GM18867 (cell line): Measurements from ENCODE around the gene ZNF726.
"Not testable (repeated sequence)": the region's sequence is repeated elsewhere in the genome, so short reads cannot be mapped to it uniquely, and the experiment has no call there.

Experiments used
- ATAC-seq: cut with Tn5 transposase; IDR thresholded peaks from one replicate; pipeline ENCODE4 v1.9.1; 2021; ENCODE audit warnings: mild to moderate bottlenecking, moderate library complexity; ENCODE audit not compliant: unreplicated experiment

ZNF726 gene

DNA sequence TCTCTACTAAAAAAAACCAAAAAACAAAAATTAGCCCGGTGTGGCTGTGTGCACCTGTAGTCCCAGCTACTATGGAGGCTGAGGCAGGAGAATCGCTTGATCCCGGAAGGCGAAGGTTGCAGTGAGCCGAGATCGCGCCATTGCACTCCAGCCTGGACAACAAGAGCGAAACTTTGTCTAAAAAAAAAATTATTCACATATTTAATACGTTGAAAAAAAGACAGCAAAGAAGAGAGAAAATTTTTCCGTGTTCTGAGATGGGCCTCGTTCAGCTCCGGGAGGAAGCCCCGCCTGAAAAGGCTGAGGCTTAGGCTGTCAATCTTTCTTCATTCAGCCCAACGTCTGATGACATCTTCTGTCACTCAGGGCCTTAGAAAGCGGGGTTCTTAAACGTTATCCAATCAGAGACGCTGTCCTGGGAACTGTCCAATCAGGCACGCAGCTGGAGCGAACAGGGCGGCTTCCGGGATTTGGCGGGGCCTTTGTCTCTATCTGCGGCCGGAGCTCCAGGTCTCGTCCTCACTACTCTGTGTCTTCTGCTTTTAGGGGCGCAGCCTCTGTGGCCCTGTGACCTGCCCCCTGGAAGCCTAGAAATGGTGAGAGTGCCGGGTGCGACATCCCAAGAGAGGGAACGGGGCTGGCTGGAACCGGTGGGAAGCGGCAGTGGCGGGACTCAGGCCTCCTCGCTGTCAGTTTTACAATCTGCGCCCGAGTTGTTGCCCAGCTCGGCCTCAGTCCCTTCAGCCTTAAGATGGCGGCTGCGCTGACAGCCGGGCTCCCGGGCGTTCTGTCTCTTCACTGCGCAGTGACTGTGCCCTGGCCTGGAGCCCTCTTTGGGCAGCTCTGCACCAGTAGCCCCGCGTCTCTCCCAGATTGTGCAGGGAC, at the start of gene ZNF726:
TSS of gene ZNF726 (plus strand) at position 485 of the 885 bp plus-strand sequence. CDS start at position 594, 109 bp downstream.
- peak; percentile 97 for ATAC-seq

DNA sequence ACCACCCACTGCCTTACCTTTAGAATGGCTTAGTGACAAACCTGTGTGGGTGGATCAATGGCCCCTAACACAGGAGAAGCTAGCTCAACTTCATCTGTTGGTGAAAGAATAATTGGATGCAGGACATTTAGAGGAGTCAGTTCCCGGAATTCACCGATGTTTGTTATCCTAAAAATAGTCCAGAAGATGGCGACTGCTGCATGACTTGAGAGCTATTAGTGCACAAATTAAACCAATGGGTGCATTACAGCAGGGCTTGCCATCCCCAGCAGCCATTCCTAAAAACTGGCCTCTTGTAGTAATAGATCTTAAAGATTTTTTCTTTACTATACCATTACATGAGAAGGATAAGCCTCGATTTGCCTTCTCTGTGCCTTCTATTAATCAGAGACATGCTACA, 46.8 kb upstream of the ZNF726 start:
- no peak for ATAC-seq

DNA sequence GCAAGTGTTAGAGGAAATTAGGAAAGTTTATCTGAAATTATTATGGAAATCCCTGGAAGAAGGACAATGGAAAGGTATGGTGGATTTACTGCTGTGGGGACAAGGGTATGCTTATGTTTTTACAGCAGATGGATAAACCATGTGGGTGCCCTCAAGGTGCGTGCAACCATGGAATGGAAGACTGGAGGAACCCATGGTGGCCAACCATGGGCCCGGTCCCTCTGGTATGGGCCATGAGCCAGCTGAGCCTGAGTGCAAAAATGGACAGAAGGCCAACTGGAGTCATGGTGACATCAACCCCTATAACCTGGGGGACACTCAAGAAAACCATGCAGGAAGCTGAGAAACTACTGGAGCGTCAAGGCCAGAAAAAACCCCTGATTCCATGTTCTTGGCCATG, 46.1 kb upstream of the ZNF726 start:
- ATAC-seq: no peak

DNA sequence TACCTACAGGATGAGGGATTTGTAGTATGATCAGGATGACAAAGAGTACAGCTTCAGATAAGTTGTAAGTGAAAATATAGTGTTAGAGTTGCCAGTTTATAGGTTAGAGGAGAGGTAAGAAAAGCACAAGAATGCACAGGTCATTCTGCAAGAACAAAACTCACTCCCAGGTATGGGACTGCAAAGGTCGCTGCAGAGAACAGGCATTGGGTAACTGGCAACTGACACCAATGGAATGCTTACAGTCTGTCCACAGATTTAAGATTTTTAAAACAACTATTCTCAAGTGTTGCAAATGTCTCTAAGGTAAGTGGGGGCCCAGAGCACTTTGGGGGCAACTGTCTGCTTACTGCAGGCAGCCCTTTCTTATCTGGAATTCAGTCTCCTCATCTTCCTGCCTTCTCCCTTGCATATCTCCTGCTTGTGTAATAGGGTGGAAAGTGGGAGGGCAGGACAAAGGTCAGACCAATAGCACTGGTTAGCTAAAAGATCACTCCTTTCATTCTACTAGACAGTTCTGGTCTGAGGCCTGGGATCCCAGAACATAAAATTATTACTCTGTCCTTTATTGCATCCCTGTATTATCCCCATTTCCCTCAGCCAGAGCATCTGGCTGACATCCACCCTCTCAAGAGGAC, 42.3 kb upstream of the ZNF726 start:
- ATAC-seq: no peak

DNA sequence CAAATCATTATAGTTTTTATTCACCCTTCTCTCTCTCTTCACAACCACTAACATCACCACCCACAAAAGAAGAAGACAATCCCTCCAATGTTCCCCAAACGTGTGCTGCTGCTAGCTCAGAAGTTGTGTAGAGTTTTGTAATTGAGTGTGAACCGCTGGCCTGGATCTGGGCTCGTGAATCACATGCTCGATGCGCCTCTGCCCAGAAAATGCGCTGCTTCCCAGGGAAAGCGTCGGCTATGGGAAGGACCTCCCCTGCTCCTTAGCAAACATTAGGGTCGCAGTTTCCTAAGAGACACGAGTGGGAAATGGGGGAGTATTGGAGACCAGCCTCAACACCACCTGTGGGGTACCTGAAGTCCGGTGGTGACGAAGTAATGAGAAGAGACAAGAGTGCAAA, 38.4 kb upstream of the ZNF726 start:
- no peak for ATAC-seq

DNA sequence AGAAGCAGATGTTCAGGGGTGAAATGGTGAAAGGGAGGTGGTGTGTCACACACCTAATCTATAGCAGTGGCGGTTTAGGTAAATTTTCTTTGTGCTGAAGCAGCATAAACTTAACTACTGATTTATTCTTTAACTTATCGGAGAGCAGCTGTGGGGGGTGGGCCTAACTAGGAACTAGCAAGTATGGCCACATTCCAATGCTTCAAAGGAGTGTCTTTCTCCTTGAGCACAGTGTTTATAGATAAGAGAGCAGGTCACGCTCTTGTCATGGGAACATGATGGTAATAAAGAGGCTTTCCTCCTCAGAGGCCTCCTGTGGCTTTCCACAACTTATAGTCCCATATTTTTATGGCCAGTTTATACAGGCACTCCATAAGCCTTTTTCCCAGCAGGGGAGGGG, 37.9 kb upstream of the ZNF726 start:
- ATAC-seq: not testable (repeated sequence)

DNA sequence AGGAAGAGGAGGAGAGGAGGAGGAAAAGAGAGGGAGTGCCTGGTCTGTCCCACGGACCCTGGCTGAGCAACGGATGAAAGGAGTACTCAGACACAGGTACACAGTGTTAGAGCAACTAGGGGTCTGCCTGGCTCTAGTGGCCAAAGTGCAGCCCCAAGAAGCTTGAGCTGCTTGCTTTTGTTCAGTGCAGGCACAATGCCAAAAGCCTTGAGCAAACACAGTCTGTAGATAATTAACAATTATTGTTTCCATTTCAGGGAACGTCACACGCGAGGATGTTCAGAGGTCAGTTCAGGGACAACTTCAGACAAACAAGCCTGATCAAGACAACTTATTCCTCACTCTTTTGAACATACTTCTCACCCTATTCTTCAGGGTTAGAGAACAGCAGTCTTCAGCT, 32.2 kb upstream of the ZNF726 start:
- ATAC-seq: no peak

DNA sequence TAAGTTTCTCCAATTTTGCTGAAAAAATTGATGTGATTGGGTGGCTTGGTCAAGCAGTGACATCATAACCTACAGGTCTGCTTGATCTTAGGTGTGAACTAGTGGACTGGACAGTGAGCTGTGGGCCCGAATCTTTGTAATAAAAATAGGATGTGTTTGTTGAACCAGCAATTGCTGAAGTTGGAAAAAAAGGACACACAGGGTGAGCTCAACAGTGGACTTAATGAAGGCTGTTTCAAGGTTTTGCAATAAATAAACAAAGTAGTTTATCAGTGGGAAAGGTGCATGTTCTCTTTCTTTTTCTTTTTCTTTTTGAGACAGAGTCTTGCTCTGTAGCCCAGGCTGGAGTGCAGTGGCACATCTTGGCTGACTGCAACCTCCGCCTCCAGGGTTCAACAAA, 30.3 kb upstream of the ZNF726 start:
- no peak for ATAC-seq

DNA sequence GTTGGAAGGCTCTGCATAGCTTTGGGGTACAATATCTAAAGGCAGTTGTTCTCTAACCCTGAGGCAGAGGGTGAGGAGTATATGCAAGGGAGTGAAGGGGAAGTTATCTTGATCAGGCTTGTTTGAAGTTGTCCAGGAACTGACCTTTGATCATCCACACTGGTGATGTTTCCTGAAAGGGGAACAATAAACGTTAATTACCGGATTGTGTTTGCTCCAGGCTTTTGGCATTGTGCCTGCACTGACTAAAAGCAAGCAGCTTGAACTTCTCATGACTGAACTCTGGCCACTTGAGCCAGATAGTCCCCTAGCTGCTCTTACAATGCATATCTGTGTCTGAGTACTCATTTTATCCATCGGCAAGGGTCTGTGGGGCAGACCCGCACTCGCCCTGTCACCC, 27.0 kb upstream of the ZNF726 start:
- ATAC-seq: no peak

DNA sequence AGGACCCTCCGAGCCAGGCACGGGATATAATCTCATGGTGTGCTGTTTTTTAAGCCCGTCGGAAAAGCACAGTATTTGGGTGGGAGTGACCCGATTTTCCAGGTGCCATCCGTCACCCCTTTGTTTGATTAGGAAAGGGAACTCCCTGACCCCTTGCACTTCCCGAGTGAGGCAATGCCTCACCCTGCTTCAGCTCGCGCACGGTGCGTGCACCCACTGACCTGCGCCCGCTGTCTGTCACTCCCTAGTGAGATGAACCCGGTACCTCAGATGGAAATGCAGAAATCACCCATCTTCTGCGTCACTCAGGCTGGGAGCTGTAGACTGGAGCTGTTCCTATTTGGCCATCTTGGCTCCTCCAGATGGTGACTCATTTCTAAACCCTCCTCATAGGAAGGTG, 18.6 kb upstream of the ZNF726 start:
- ATAC-seq: not testable (repeated sequence)

DNA sequence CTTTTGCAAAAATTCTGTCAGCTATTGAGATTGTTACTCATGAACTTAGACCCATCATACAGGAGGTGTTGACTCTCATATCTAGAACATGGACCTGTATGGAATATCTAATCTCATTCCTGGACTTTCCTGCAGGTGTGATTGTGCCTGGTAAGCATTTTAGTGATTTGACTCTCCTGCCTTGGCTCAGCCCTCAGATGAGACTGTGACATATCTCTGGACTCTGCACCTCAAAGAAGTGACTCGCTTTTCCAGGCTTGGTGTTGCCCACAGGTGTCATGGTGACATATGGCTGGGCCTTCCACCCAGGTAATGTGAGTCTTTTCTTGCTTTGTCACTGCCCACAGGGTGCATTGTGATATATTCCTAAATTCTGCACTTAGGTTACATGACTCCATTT, 17.8 kb upstream of the ZNF726 start:
- ATAC-seq: no peak

DNA sequence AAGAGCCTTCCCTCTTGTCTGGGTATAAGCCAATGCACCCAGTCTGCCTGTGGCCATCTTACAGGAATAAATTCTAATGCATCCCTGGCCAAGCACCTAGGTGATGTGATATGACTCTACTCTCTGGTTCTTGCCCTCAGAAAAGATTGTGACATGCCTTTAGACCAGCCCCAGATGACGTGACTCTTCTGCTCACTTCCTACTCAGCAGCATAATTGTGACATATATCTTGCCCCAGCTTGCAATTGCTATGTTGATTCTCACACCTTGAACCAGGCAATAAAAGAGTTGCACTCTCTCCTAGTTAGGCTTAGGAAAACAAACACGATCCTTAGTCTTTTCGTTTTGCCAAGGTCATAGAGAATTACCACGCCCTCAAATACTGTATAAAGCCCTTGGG, 13.3 kb upstream of the ZNF726 start:
- no peak for ATAC-seq

DNA sequence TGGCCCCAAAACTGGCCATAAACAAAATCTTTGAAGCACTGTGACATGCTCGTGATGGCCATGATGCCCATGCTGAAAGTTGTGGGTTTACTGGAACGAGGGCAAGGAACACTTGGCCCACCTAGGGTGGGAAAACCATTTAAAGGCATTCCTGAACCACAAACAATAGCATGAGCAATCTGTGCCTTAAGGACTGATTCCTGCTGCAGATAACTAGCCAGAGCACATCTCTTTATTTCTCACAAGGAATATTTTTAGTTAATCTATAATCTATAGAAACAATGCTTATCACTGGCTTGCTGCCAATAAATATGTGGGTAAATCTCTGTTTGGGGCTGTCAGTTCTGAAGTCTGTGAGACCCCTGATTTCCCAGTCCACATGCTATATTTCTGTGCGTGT, 10.3 kb upstream of the ZNF726 start:
- ATAC-seq: no peak

DNA sequence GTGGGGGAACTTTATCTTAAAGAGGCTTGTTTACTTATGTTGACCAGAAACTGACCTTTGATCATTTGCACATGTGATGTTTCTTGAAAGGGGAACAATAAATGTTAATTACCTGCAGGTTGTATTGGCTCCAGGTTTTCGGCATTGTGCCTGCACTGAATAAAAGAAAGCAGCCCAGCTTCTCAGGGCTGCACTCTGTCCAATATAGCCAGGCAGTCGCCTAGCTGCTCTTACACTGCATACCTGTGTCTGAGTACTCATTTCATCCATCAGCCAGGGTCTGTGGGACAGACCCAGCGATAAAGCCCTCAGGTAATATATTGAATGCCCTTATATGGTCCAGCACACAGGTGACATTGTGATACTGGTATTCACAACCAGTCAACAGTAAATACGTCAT, 8.9 kb upstream of the ZNF726 start:
- ATAC-seq: no peak

DNA sequence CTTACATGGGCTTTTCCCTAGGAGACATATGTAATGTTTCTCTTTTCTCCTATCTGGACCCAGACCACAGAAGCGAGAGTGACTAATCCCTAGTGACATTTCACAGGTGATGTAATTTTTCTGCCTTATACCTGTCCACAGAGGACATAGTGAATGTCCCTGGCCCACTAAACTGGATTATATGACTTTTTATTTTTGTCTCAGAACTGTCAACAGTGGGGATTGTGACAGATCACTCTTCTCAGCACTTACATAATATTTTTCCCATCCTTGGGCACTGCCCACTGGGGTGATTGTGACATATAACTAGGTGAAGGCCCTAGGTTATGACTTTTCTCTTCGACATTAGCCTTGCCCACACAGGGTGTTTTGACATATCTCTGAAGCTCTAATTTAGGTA, 7.9 kb upstream of the ZNF726 start:
- no peak for ATAC-seq

DNA sequence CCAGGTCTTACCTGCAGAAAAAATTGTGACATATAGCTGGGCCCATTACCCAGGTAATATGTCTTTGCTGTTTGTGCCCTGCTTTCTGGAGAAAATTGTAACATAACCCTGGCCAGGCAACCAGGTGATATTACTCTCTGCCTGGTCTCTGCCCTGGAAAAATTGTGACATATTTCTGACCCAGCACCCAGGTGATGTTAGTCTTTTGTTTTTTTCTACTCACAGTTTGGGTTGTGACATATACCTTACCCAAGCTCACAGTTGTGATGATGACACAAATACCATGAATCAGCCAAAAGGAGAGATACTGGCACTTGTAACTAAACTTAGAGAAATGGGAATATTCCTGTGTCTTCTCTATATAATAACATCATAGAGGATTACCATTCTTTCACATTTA, 6.5 kb upstream of the ZNF726 start:
- no peak for ATAC-seq

DNA sequence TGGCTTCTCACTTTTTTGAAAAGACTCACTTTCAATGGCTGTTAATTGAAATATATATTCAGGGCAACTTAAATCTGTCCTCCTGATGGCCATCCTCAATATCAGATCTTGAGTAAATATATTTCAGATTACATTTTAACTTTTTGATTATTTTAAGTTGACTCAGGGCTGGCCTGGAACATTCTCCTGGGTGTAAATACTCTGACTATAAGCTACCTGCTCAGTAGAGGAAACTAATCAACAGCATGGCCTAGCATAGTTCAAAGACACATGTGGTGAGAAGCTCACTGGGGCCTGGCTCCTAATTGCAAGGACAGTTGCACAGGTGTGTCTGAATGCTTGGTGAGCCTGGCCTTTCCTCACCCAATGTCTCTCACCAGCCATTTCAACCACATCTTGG, 5.5 kb upstream of the ZNF726 start:
- no peak for ATAC-seq

DNA sequence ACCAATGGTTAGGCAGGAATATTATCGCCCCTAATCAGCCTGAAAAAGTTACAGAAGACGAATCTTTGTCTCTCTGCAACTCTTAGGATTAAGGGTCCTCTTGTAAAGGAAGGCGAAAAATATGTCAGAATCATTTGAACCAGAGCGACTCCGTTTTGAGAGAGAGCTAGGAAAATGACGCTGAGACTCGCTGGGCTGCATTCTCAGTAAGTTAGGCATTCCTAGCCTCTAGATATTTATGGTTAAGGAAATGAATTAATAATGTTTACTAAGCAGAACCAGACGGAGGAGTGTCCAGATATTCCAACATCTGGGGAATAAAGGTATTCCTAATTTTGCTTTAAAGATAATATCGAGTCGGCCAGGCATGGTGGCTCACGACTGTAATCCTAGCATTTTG, 755 bp upstream of the ZNF726 start:
- no peak for ATAC-seq

DNA sequence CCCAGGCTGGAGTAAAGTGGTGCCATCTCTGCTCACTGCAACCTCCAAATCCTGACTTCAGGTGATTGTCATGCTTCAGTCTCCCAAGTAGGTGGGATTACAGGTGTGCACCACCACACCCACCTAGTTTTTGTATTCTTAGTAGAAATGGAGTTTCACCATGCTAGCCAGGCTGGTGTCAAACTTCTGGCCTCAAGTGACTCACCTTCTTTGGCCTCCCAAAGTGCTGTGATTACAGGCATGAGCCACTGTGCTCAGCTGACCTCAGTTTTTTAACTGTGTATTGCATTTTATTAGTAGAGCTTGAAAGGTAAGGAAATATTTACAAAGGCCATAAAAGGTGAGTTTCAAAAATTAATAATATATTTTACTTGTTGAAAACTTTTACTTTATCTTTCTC, 2.3 kb downstream of the ZNF726 start:
- no peak for ATAC-seq

DNA sequence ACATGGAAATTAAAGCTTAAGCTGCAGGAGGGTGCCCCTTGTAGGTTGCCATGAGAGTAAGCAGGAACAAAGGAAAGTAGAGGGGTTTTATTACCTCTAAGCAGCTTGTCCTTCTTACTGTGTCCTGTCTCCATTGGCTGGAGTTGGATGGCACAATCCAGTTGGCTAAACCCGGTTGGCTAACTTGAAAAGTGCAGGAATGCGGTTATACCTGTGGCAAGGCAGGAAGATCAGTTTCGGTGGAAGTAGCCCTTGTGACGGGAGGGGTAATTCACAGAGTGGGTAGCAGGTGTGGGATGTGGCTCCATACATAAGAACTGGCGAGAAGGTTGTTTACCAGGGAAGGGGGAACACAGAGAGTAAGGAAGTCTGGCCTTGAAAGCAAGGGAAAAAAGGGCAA, 3.2 kb downstream of the ZNF726 start:
- no peak for ATAC-seq

DNA sequence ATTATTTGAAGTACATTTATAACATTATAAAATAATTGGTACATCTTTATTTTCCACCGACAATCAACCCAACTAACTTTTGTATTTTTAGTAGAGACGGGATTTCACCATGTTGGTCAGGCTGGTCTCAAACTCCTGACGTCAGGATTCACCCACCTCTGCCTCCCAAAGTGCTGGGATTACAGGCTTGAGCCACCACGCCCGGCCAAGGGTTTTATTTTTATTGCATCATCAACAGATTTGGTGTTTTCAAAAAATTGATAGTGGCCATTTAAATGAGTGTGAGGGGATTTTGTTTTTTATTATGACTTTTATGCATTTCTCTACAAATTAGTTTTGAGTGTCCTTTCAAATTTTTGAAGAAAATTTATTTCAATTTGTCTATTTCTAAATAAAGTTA, 10.6 kb downstream of the ZNF726 start:
- no peak for ATAC-seq

DNA sequence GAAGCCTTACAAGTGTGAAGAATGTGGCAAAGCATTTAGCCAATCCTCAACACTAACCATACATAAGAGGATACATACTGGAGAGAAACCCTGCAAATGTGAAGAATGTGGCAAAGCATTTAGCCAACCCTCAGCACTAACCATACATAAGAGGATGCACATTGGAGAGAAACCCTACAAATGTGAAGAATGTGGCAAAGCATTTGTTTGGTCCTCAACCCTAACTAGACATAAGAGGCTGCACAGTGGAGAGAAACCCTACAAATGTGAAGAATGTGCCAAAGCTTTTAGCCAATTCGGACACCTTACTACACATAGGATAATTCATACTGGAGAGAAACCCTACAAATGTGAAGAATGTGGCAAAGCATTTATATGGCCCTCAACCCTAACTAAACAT, 18.2 kb downstream of the ZNF726 start:
- ATAC-seq: no peak

DNA sequence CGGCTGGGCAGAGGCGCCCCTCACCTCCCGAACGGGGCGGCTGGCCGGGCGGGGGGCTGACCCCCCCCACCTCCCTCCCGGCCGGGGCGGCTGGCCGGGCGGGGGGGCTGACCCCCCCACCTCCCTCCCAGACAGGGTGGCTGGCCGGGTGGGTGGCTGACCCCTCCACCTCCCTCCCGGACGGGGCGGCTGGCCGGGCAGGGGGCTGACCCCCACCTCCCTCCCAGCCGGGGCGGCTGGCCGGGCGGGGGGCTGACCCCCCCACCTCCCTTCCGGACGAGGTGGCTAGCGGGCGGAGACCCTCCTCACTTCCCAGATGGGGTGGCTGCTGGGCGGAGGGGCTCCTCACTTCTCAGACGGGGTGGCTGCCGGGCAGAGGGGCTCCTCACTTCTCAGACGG, 22.3 kb downstream of the ZNF726 start:
- not testable (repeated sequence) for ATAC-seq
